ENCODE results near the gene ACTN3.

- TF ChIP-seq CTCF (IDR thresholded peaks at IDR 0.05), result no peak
- TF ChIP-seq POLR2A (IDR thresholded peaks at IDR 0.05), result no peak
These were observed 11.1 kb downstream of the ACTN3 start for GRCh38 chr11:66557733-66558326.
